Stimulated activated naive CD8-positive, alpha-beta T cell treated with anti-CD3 and anti-CD28 coated beads, Interleukin-15, Interleukin-2, amounts not matched to agents 100 U/mL and 50 U/mL, for 24 hours (primary cell): Measurements from ENCODE around the gene NR2E3.

ENCODE experiments used
- ATAC-seq: fragments of 150-1000 bp; cut with Tn5 transposase; one replicate; pipeline ENCODE4 v1.10.0; 2021
- DNase-seq: peaks from one replicate; pipeline ENCODE4 v3.0.0; 2021

The NR2E3 gene

GRCh38 chr15:71810256-71811035, at the start of gene NR2E3:
Gene NR2E3 (plus strand): TSS chr15:71810554. CDS start chr15:71810744, 190 bp downstream.
- DNase-seq, result no peak
- ATAC-seq, result no peak

- no peak for DNase-seq
- ATAC-seq, result no peak
Measured at GRCh38 chr15:71760852-71761251, 49.5 kb upstream of the NR2E3 start.

- DNase-seq (no peak), ATAC-seq (no peak)
Measured at GRCh38 chr15:71761649-71762048, 48.7 kb upstream of the NR2E3 start.

DNA sequence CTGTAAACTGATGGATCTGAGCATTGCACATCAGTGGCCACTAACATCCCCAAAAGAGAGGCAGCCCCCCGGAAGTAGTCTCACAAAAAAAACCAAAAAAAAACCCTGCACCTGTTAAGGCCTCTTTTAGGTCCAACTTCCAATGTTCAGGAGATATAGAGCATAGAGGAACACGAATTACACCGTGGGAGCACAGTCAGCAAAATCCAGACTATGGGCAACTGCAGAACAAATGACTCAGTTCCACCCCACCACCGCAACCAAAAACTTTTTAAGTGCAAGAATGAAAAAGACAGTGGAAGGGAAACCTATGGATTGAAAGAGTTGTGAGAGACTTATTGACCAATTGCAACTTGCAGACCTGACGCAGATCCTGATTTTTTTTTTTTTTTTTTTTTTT, 42.2 kb upstream of the NR2E3 start:
- ATAC-seq, result no peak
- no peak for DNase-seq

- no peak for ATAC-seq
- no peak for DNase-seq
Measured at GRCh38 chr15:71773206-71773859, 37.0 kb upstream of the NR2E3 start.

- DNase-seq, result no peak
- ATAC-seq, result no peak
Measured at GRCh38 chr15:71775856-71776255, 34.5 kb upstream of the NR2E3 start.

DNA sequence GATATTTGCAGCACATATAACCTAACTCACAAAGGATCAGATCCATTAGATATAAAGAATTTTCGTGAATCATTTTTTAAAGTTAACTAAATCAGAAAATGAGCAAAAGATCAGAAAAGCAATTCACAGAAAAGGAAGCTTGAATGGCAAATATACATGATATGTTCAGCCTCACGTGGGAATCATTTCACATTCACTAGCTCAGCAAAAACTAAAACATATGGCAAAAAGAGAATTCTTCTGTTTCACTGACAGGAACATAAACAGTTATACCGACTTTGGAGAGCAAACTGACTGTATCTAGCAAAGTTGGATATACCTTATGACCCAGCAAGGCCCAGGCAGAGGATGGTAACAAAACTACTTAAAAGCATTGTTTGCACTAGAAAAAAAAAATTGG, 34.0 kb upstream of the NR2E3 start:
- ATAC-seq, result no peak

GRCh38 chr15:71777216-71777943, 33.0 kb upstream of the NR2E3 start:
- DNase-seq (no peak), ATAC-seq (no peak)

More for the DNA sequence above, 34.0 kb upstream of the NR2E3 start:
- no peak for DNase-seq

DNA sequence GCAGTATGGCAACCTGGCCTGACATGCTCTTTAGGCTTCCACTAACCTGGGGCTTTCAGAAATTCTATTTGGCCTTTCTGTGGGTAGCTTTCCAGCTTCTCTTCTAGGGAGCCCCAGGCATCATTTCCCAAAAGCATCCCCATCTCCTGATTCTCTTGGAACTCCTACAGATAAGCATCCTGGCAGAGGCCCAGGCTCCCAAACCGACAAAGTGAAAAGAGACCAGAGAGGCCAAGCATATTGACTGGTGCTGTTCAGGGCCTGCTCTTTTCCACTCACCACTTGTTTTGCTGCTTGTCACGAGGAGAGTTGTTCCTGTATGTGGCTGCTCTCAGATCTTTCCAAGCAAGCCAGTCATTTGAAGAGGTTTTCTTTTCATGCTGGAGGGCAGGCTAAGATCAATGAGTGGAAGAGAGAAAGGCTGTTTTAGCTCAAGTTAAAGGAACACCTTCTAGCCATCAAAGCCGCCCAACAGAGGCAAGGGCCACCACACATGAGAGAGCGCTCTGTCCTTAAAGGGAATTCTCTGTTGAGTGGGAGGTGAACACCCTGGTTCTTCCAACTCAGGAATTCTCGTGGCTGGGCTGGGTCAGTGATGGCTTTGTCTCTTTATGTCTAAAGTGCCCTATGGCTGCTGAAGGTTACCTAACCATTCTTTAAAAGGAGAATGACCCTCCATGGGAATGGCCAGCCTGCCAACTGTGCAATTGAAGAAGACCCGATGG, 31.1 kb upstream of the NR2E3 start:
- ATAC-seq (no peak), DNase-seq (no peak)

- ATAC-seq (peak; percentile 53), DNase-seq (peak; percentile 28)
Measured at GRCh38 chr15:71780115-71780976, 30.0 kb upstream of the NR2E3 start.

GRCh38 chr15:71781179-71781964, 29.0 kb upstream of the NR2E3 start:
- ATAC-seq, result no peak
- DNase-seq, result no peak

DNA sequence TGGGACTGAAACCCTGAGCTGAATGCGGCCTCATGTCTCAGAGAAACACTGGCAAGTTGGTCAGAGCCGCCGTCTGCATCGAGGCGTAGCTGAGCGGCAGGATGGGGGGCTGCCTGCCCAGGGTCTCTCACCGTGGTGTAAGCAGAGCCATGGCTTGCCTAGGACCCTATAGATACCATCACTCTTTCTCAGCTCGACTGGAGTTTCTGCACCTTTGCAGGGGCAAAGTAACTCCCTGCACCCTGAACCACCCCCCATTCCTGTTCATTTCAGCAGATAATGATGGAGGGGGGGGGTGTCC, 28.4 kb upstream of the NR2E3 start:
- no peak for DNase-seq

DNA sequence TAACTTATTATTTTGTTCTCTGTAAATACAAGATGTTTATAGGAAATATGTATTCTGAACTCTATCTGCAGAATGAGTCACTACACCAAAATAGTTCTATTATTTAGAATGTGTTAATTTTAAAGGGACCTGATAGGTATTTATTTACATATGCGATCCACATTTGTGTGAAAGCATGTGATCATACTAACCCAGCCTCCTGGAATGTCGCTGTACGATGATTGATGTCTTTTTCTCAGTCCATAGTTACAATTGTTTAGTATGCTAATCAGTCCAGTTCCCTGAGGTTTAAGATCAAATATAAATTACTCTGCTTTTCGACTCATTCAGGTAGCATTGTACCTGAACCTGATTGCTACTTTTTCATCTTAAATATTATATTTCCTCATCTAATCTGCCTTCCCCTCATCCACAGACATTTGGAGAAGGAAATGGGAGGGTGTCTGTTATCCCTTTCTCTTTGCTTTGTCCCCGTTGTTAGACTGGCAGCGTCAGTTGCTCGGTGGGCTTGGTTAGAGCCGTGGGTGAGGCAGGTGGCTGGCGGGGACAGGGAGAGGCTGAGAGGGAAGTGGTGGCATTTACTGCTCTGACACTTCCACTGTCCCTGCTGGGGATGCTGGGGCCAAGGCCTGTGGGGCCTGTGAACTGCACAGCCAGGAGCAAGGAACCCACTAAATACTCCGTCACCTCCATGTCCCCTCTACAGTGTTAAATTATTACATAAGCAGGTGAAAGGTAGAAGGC, 27.8 kb upstream of the NR2E3 start:
- ATAC-seq (no peak), DNase-seq (no peak)

More for the DNA sequence above, 28.4 kb upstream of the NR2E3 start:
- no peak for ATAC-seq

DNA sequence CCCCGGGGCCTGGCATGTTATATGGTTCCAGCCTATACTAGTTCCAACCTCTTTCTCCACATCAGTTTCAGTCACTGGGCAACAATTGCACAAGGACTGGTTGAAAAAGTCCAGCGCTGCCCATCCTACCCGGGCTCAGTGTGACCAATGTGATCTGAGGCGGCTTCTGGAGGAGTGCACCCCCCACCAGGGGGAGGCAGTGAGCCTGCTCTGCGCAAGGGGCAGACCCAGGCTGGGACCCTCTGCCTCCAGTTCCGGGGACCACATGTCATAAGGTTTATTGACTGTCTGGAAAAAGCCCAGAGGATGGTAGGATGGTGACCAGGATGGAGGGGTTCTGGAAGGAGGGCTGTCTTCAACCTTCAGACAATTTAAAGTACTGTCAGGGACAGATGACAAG, 25.6 kb upstream of the NR2E3 start:
- DNase-seq (peak; percentile 41), ATAC-seq (no peak)

DNA sequence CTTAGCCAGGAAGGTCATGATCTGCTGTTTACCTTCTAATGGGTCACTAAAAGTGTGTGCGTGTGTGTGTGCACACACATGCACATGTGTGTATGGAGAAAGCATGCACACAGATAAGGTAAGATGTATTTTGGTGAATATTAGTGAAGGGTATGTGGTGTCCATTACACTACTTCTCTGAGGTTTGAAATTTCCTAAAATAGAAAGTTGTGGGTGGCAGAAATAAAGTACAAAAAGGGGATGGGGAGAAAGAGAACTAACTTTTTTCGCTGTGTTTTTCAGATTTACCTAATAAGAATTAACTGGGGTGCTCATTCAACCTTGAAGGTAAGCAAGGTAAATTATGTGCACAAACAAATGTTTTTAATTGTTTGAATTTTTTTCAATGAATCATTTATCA, 24.4 kb upstream of the NR2E3 start:
- ATAC-seq (no peak), DNase-seq (no peak)

- ATAC-seq (no peak), DNase-seq (no peak)
Measured at GRCh38 chr15:71786673-71787072, 23.7 kb upstream of the NR2E3 start.

- ATAC-seq (no peak), DNase-seq (no peak)
Measured at GRCh38 chr15:71788646-71789579, 21.4 kb upstream of the NR2E3 start.

GRCh38 chr15:71789616-71790015, 20.7 kb upstream of the NR2E3 start:
- DNase-seq (no peak), ATAC-seq (no peak)

DNA sequence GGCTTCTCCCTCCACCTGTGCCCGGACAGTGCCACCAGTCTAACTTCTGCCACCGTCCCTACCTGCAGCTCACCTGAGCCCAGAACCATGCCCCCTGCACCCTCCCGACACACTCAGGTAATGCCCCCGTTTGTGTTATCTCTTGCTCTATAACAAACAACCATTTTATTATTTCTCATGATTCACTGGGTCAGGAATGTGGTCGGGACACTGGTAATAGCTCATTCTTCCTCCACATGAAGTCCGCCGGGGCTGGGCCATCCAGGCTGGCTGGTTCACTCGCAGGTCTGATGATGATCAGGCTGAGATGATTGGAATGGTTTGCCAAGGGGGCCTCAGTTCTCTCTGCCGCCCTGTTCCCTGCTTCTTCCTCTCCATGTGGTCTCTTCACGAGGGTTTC, 20.3 kb upstream of the NR2E3 start:
- ATAC-seq (no peak), DNase-seq (no peak)
